ENCODE data around the gene PHACTR1.
A peak's percentile ranks its signal among the peaks of the same experiment; 100 is the strongest.

Gene PHACTR1

GRCh38 chr6:13327691-13328075 lies 611.1 kb downstream of the PHACTR1 start:
- TF ChIP-seq, protein P1, sequence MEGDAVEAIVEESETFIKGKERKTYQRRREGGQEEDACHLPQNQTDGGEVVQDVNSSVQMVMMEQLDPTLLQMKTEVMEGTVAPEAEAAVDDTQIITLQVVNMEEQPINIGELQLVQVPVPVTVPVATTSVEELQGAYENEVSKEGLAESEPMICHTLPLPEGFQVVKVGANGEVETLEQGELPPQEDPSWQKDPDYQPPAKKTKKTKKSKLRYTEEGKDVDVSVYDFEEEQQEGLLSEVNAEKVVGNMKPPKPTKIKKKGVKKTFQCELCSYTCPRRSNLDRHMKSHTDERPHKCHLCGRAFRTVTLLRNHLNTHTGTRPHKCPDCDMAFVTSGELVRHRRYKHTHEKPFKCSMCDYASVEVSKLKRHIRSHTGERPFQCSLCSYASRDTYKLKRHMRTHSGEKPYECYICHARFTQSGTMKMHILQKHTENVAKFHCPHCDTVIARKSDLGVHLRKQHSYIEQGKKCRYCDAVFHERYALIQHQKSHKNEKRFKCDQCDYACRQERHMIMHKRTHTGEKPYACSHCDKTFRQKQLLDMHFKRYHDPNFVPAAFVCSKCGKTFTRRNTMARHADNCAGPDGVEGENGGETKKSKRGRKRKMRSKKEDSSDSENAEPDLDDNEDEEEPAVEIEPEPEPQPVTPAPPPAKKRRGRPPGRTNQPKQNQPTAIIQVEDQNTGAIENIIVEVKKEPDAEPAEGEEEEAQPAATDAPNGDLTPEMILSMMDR (IDR thresholded peaks at IDR 0.05): no peak
- H3K36me3 ChIP-seq: peaks cover 36% of the 10 kb centered on the region
- peak overlapping the region; percentile 97 for H3K27ac ChIP-seq
- H3K9me3 ChIP-seq: no peaks in the 10 kb centered on the region
- H3K27me3 ChIP-seq: no peaks in the 10 kb centered on the region
- peak overlapping the region; percentile 91 to 95 for H3K4me3 ChIP-seq (ENCODE audit: low read depth in 1 of 2, low read length in 1 of 2)
- H3K4me1 ChIP-seq (ENCODE audit: control insufficient read depth in 1 of 2, insufficient read depth in 1 of 2, low read depth in 1 of 2, low read length in 1 of 2): peaks cover 25 to 27% of the 10 kb centered on the region in 2 experiments

DNA sequence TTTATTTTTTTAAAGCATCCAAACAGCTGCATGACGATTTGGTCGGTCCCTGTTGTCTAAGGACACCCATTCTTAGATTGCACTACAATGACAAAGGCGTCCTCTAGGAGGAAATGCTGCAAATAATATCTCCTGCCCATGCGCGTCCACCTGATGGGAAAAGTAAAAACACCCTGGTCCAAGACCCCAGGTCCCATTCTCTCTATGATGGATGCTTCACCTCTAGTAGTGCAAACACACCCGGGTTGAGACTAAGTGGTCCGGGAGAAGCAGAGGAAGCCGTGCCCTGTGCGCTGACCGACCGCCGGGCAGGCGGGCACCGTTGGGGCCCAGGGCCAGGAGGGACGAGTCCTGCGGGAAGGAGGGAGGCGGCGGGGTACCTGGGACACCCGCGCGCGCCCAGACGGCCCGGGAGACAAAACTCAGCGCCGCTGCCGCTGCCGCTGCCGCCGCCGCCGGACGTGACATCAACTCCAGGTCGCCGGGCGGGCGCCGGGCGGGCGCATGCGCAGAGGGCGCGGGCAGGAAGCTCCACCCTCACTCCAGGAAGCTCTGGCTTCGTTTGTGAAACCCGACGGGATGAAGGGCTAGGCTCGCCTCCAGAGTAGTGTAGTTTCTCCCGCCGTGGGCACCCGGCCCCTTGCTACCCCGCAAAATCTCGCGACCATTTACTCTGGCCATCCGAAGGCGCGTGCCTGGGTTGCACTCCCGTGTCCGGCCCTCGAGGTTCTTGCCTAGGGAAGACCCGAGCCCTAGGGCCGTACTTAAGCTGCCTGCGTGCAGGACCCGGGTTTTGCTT lies 611.7 kb downstream of the PHACTR1 start, which contains the start of gene TBC1D7:
TBC1D7 (minus strand) TSS at position 462 of the 799 bp plus-strand sequence. CDS start 1,639 bp downstream, outside the sequence.
- TF ChIP-seq, protein P1 (IDR thresholded peaks at IDR 0.05): peak; percentile 44

DNA sequence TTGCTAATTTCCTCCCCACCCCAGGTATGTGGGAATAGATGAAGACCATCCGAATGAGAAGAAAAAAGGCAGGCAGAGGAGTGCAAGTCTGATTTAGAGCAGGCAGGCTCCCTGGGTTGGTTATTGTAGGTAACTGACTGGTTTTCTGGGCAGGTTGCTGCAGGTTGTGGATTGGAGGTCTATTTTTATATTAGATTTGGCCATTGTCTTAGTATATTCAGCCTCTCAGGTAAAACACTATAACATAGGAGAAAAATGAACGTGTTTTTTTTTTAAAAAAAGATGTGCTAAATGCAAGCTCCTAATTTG lies 612.3 kb downstream of the PHACTR1 start:
- Histone ChIP-seq H3K27ac (peak overlapping the region; percentile 97), H3K36me3 (peaks cover 24% of the 10 kb centered on the region), H3K4me3 (ENCODE audit: low read depth in 1 of 2, low read length in 1 of 2) (peak overlapping the region; percentile 91 to 95), H3K9me3 (no peaks in the 10 kb centered on the region), H3K27me3 (no peaks in the 10 kb centered on the region), H3K4me1 (ENCODE audit: control insufficient read depth in 1 of 2, insufficient read depth in 1 of 2, low read depth in 1 of 2, low read length in 1 of 2) (peaks cover 25 to 27% of the 10 kb centered on the region in 2 experiments)
- TF ChIP-seq, protein P1 (IDR thresholded peaks at IDR 0.05): no peak

More for the DNA sequence above, 611.7 kb downstream of the PHACTR1 start, which contains the start of gene TBC1D7:
- Histone ChIP-seq H3K4me1 (ENCODE audit: control insufficient read depth in 1 of 2, insufficient read depth in 1 of 2, low read depth in 1 of 2, low read length in 1 of 2) (peaks cover 25 to 27% of the 10 kb centered on the region in 2 experiments), H3K9me3 (no peaks in the 10 kb centered on the region), H3K27me3 (no peaks in the 10 kb centered on the region), H3K4me3 (ENCODE audit: low read depth in 1 of 2, low read length in 1 of 2) (peak within 1 kb of the TSS; percentile 91 to 95), H3K27ac (peak within 1 kb of the TSS; percentile 97), H3K36me3 (peaks cover 30% of the 10 kb centered on the region)

DNA sequence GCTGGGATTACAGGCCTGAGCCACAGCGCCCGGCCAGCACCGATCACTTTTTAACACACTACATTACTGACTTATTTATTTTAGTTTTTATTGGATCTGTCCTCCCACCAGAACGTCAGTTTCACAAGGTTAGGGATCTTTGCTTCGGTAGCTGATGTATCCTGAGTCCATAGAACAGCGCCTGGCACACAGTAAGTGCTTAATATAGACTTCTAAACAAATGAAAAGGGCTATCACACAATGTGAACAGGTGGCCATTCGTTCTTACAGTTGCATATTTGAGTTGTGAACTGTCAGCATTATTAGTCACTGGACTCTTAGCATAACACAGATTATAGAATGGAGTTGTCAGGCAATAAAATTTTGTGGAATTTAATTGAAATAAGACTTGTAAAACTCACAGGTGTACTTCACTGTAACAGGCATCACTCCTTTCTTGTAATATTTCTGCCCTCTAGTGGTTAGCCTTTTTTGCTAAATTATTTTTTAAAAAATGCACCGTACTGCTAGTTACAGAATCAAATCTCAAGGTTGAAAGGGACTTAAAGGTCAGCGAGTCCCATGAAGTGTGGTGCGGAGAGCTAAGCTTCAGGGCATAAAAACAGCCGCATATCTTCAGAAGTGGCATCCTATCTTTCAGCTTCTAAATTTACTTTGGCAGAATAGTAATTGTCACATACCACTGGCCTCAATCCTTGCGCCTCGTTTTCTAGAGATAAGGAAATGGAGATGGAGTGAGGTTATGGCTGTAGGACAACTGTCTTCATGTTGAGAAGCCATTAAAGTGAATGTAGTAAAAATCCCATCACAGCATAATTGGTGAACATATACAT lies 615.2 kb downstream of the PHACTR1 start:
- TF ChIP-seq, protein P1 (IDR thresholded peaks at IDR 0.05): peak; percentile 66
- Histone ChIP-seq H3K9me3 (no peaks in the 10 kb centered on the region), H3K27ac (no peak overlapping the region)

GRCh38 chr6:13332349-13332706 lies 615.8 kb downstream of the PHACTR1 start:
- Histone ChIP-seq H3K9me3 (no peaks in the 10 kb centered on the region), H3K4me3 (ENCODE audit: low read depth in 1 of 2, low read length in 1 of 2) (no peak overlapping the region), H3K4me1 (ENCODE audit: control insufficient read depth in 1 of 2, insufficient read depth in 1 of 2, low read depth in 1 of 2, low read length in 1 of 2) (peaks cover 19 to 27% of the 10 kb centered on the region in 2 experiments), H3K27ac (no peak overlapping the region), H3K27me3 (no peaks in the 10 kb centered on the region), H3K36me3 (no peaks in the 10 kb centered on the region)
- TF ChIP-seq, protein P1 (IDR thresholded peaks at IDR 0.05): no peak

More for the DNA sequence above, 615.2 kb downstream of the PHACTR1 start:
- H3K4me3 ChIP-seq (ENCODE audit: low read depth in 1 of 2, low read length in 1 of 2): no peak overlapping the region
- H3K4me1 ChIP-seq (ENCODE audit: control insufficient read depth in 1 of 2, insufficient read depth in 1 of 2, low read depth in 1 of 2, low read length in 1 of 2): peaks cover 23 to 27% of the 10 kb centered on the region in 2 experiments
- H3K36me3 ChIP-seq: no peaks in the 10 kb centered on the region
- H3K27me3 ChIP-seq: no peaks in the 10 kb centered on the region
